ENCODE measurements around the gene AS3MT.
"Not testable (repeated sequence)": the region's sequence is repeated elsewhere in the genome, so short reads cannot be mapped to it uniquely, and the experiment has no call there.

Gene AS3MT

DNA sequence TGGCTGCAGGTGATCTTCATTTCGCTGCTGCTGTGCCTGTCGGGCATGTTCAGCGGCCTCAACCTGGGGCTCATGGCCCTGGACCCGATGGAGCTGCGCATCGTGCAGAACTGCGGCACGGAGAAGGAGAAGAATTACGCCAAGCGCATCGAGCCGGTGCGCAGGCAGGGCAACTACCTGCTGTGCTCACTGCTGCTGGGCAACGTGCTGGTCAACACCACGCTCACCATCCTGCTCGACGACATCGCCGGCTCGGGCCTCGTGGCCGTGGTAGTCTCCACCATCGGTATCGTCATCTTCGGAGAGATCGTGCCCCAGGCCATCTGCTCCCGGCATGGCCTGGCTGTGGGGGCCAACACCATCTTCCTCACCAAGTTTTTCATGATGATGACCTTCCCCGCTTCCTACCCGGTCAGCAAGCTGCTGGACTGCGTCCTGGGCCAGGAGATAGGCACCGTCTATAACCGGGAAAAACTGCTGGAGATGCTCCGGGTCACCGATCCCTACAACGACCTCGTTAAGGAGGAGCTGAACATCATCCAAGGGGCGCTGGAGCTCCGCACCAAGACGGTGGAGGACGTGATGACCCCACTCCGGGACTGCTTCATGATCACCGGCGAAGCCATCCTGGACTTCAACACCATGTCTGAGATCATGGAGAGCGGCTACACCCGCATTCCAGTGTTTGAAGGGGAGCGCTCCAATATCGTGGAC is 50.1 kb downstream of the AS3MT start:
- no peak for DNase-seq (ENCODE audit: low read depth, low spot score)

DNA sequence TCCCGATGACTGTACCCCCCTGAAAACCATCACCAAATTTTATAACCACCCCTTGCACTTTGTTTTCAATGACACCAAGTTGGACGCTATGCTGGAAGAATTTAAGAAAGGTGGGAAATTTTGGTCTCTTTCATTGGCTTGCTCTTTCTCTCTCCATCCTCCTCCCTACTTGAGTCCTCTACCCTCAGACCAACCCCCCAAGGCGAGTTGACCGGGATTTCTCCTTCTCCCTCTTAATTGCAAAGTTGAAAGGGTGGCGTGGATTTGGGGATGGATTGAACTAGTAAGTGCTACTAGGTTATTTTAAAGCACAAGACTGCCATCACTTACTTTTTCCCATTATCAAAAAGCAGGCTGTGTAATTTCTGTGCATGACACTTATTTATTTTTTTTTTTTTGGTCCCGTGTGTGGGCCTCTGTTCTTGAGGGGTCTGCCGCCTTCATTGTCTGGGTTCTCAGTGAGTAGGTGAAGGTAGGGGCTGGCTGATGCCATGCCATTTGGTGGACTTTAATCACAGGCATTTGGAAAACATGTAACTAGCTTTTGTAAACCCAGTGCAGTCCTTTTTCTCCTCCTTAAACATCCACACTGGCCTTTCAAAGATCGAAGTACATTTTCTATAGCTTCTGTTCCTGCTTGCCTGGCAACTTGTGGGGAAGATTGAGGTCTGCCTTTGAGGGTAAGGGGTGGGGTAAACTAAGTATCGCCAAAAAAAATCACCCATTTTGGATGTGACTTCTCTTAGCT is 50.9 kb downstream of the AS3MT start:
- DNase-seq (ENCODE audit: low read depth, low spot score), result no peak

DNA sequence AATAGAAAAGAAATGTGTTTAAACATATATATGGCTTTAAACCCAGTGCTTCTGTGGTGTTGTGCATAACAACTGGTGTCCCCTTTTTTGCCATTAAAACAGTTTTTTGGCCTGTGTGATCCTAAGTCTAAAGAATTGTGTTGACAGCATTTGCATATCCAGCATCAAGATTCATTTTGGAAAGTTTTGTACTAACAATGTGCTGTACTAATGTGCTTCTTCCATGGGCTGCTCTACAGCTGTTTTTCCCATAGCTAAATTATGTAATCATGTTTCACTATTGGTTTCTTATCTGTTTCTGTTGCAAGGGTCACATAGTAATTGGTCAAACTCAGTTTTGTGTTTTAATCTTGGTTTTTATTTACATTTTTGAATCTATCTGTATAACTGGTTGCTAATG is 54.3 kb downstream of the AS3MT start:
- DNase-seq (ENCODE audit: low read depth, low spot score), result no peak

DNA sequence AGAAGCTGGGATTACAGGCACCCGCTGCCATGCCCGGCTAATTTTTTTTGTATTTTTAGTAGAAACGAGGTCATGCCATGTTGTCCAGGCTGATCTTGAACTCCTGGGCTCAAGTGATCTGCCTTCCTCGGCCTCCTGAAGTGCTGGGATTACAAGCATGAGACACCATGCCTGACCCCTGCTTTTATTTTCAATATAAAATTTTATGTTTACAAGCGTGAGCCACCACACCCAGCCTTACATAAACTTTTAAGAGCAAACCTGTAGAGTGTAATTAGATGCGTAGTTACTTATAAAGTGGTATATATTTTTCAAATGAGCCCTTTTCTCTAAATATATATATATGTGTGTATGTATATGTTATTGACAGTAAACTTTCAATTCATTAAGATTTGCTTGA is 57.6 kb downstream of the AS3MT start:
- DNase-seq (ENCODE audit: low read depth, low spot score), result no peak

DNA sequence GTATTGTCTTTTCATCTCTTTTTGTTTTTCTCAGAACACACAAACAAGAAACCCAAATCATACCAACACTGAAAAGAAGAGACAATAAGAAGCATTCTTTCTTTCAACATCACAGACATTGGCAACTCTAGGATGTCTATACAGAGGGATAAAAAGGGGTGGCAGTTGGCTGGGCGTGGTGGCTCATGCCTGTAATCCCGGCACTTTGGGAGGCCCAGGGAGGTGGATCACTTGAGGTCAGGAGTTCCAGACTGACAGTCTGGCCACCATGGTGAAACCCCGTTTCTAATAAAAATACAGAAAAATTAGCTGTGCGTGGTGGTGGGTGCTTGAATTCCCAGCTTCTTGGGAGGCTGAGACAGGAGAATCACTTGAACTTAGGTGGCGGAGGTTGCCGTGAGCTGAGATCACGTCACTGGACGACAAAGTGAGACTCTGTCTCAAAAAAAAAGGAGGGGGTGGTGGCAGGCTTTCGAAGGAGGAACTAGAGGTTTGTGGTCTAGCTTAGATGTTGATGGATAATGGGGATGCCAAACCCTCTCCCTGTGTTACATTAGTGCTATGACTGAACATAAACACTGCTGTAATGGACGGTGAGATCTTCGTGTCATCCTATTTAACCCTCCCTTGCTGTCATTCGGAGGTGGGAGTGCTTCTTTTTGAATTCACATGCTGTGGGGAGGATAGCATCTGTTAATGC is 58.2 kb downstream of the AS3MT start:
- no peak for DNase-seq (ENCODE audit: low read depth, low spot score)

DNA sequence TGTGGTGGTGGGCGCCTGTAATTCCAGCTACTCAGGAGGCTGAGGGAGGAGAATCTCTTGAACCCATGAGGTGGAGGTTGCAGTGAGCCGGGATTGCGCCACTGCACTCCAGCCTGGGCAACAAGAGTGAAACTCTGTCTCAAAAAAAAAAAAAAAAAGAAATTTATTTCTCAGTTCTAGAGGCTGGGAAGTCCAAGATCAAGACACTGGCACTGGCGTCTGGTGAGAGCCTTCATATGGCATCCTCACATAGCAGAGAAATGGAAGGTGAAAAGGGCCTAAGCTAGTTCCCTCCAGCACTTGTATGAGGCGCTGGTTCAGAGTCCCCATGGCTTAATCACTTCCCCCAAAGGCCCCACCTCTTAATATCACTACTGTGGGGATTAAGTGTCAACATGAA is 59.2 kb downstream of the AS3MT start:
- DNase-seq (ENCODE audit: low read depth, low spot score), result not testable (repeated sequence)

DNA sequence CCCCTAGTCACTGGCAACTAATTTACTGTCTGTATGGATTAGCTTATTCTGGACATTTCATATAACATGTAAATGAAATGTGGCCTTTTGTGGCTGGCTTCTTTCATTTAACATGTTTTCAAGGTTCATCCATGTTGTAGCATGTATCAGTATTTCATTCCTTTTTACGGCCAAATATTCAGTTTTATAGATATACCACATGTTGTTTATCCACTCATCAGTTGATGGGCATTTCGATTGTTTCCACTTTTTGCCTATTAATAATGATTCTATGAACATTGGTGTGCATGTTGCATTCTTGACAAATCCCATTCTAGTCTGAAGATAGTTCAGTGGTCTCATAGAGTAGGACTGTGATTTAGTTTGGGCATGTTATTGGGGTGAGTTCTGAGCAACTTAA is 61.5 kb downstream of the AS3MT start:
- DNase-seq (ENCODE audit: low read depth, low spot score), result no peak

DNA sequence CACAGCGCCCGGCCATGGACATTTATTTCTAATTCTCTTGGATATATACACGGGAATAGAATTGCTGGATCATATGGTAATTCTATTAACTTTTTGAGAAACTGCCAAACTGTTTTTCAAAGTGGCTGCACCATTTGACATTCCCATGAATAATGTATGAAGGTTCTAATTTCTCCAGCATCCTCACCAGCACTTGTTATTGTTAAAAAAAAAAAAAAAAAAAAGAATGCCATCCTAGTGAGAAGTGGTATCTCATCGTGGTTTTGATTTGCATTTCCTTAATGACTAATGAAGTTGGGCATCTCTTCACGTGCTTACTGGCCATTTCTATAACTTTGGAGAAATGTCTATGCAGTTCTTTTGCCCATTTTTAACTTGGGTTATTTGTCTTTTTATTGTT is 62.4 kb downstream of the AS3MT start:
- DNase-seq (ENCODE audit: low read depth, low spot score), result no peak

DNA sequence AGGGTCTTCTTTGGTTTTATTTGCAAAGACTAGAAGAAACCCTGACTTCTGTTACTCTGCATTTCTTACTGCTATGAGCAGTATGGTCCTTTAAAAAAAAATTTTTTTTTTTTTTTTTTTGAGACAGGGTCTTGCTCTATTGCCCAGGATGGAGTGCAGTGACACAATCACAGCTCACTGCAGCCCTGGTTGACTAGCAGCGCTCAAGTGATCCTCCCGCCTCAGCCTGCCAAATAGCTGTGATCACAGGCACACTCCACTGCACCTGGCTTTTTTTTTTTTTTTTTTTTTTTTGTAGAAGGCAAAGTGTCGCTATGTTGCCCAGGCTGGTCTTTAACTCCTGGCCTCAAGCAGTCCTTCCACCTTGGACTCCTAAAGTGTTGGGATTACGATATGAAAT is 66.2 kb downstream of the AS3MT start:
- no peak for DNase-seq (ENCODE audit: low read depth, low spot score)

DNA sequence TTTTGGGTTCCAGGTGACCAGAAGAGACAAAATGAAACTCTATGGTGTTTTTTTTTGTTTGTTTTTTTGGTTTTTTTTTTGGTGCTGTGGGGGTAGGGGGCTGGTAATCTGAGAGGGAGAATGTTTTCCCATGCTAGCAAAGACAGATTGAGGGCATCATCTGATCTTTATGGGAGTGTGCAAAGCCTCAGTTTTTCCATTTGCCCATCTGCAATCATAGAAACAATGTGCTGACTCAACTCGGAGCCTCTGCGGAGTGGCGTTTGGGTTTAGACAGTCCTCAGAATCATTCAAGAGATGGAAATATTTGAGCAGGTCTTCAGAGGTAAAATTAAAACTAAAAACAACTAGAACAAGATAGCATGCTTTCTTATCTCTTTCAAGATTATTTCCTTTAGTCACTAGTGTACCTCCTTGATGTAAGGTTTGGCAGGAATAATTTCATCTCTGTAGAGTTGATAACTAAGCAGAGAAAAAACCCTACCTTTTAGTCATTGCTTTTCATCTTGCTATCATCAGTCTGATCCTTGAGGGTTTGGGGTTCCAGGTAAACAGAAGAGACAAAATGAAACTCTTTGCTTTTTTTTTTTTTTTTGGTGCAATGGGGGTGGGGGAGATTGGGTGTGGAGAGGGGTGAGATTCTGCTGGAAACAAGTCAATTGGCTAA is 66.8 kb downstream of the AS3MT start:
- no peak for DNase-seq (ENCODE audit: low read depth, low spot score)

DNA sequence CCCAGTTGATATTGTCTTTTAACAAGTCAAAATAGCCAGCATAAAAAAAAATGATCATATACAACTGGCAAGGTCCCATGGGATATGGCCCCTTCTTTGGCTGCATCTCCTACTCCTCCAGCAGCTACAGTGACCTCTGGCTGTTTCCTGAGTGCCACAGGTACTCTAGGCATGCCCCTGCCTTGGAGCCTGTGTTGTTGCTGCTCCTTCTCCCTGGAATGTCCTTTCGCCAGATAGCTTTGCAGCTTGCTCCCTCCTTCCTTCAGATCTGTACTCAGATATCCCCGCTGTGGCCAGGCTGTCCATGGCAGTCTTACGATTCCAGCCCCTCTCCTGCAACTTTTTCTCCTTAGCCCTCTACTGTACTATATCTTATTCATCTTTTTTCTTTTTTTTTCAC is 72.1 kb downstream of the AS3MT start:
- no peak for DNase-seq (ENCODE audit: low read depth, low spot score)

DNA sequence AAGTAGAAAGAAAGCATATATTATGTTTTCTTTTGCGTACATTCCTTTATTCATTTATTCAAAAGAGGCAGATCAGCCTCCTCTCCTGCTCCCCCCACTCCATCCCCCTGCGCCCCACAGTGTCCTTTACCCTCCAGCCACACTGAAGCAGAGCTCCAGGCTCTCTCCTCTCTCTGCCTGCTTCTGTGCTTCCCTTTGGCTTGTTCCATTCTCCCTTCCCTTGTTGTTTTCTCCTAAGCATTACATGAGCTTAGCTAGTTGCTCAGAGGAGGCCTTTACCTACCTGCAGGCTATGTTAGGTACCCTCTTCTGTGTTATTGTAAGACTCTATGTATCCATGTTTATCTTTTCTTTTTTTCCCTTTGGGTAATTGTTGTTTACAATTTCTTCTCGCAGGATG is 76.2 kb downstream of the AS3MT start:
- DNase-seq (ENCODE audit: low read depth, low spot score), result no peak

DNA sequence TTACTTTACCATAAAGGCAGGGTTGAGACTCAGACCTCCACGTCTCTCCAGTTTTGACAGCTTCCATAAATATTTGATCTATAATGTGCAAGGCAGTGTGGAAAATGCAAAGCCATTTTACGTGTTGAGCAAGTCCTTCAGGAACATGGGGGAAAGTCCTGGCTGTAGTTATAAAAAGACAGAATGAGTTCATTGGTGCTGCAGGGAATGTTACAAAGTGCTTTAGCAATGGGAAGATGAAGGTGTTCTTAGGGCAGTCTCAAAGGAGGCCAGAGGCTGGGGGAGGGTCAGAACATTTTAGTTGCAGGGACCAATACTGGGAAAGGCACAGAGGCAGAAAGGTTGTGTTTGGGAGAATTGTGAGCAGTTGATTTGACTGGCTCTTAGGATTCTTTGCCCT is 76.7 kb downstream of the AS3MT start:
- no peak for DNase-seq (ENCODE audit: low read depth, low spot score)

DNA sequence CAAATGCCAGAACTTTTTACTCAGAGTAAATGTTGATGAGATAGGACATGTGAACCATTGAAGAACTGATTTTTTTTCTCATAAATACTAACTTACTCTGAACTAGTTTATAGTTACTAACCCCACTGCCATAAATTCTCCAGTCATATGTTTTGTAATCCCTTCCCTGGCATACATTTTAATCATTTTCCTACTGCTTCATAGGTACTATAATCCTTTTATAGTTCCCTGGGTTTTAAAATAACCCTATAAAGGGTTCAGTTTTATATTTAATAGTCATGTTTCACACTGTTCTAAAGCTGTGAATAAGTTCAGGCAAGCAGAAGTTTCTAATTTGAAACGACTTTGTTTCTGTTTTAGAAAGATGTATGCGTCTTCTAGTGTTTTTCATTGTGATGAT is 77.7 kb downstream of the AS3MT start:
- no peak for DNase-seq (ENCODE audit: low read depth, low spot score)

DNA sequence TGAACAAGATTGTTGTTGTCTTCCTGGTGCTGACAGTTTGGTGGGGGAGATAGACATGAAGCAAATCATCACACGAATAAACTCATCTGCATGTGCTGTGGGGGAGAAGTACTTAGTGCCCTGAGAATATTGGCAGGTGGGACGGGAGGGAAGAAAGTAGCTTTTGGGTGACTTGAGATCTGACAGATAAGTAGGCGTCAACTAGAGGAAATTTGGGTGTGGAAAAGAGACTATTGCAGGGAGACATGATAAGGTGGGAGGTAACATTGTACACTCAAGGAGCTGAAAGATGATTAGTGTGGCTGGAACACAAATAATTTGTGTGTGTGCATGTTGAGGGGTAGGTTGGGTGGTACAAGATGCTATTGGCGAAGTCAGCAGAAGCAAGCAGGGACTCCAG is 78.9 kb downstream of the AS3MT start:
- no peak for DNase-seq (ENCODE audit: low read depth, low spot score)

DNA sequence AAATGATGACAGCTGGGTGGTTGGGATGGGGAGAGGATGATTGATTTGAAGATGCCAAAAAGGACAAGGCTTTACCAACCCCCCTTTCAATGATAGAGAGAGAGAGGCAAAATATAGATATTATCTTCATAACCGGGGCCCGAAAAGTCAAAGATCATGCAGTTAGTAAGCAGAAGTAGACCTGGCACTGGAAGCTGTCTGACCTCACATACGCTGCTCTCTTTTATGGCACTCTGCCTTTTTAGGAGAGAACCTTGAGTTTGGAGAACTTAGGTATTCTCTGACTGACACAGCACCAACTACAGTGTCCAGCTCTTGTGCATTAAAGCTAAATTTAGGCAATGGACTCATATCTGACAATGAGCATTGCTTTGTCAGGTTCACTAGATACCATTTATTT is 79.5 kb downstream of the AS3MT start:
- DNase-seq (ENCODE audit: low read depth, low spot score), result no peak

DNA sequence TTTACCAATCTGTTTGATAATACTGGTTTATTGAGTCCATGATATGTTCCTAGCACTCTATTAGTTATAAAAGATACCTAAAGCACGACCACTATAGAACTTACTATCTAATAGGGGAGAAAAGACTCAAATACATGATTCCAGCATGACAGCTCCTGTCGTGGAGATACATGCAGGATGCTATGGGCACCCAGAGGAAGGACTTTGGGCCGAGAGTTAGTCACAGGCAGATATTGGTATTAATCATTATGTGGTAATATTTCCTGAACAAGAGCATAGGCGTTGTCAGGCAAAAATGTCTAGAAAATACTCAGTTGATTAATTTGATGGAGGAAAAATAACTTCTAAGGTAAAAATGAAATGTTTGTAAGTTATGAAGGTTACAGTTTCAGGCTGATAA is 80.6 kb downstream of the AS3MT start:
- no peak for DNase-seq (ENCODE audit: low read depth, low spot score)

DNA sequence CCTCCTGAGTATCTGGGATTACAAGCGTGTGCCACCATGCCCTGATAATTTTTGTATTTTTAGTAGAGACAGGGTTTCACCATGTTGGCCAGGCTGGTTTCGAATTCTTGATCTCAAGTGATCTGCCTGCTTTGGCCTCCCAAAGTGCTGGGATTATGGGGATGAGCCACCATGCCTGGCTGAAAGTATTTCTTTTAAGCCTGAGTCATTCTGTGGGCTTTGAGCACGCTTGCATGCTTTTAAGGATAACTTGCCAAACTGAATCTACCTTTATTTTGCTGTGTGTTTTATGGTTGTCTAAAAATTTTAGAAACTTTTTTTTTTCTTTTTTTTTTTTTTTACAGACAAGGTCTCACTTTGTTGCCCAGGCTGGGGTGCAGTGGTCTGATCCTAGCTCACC is 82.0 kb downstream of the AS3MT start:
- no peak for DNase-seq (ENCODE audit: low read depth, low spot score)
